TTC549 (cell line): ENCODE measurements around the gene C14orf180.

Experiments
- FAIRE-seq: peaks from 2 replicates; lab custom pipeline; 2012; peaks lifted over from hg19 to GRCh38; lab: Jason Lieb, UNC

The C14orf180 gene

DNA sequence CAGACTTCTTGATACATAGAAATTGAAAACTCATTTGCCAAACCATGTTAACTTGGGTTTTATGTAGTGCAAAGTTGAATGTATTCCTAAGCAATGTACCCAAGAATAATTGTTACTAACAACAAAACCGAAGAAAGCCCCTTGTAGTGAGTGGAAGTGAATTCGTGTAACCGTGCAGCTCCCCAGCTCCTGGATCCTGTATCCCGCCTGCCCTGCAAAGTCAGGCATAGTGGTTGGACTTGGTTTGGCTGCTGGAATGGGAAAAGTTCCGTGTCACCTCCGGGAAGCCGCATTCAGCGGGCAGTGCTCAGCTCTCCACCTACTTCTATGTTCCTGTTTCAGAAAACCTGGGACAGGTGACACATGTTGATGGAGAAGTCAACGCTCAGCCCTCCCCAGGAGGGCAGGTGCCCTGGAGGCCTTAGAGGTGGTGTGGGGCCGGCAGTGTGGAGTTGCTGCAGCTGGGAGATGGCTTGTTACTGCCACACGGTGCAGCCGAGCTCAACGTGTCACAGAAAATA, 29.2 kb upstream of the C14orf180 start:
- no peak for FAIRE-seq

DNA sequence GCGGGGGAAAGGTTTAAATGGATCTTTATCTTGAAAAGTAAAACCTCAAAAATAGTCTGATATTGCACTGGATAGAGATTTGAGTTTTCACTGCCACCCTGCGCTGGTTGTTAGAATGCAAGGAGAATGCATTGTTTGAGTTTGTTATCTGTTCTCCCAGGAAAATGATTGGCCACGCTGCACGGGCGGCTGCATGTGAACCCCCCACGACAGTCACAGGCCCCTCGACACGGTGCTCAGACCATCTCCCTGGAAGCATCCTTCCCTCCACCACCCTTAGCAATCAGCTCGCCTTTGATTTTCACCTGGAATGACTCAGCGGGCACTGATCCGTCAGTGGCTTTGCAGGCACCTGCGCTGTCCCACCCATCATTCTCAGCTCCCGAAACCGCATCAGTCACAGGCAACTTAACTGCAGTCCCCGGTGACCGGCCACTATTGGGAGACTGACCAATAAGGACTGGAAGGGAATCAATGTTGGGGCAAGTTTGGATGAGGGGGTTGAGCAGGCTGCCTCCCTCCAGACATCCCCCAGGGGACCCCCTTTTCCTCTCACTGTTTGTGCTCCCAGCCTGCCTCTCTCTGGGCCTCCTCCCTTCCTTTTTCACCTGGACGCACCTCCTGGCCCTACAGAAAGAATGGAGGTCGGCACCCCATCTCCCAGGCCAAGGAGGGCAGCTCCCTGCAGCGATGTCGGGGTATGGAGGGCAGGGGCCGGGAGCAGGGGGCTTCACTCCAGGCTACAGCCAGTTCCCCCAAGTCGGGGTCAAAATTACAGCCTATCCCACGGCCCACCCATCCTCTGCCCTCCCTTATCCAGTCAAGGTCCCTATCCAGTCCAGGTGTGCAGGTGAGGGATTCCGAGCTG, 28.5 kb upstream of the C14orf180 start:
- FAIRE-seq: no peak

DNA sequence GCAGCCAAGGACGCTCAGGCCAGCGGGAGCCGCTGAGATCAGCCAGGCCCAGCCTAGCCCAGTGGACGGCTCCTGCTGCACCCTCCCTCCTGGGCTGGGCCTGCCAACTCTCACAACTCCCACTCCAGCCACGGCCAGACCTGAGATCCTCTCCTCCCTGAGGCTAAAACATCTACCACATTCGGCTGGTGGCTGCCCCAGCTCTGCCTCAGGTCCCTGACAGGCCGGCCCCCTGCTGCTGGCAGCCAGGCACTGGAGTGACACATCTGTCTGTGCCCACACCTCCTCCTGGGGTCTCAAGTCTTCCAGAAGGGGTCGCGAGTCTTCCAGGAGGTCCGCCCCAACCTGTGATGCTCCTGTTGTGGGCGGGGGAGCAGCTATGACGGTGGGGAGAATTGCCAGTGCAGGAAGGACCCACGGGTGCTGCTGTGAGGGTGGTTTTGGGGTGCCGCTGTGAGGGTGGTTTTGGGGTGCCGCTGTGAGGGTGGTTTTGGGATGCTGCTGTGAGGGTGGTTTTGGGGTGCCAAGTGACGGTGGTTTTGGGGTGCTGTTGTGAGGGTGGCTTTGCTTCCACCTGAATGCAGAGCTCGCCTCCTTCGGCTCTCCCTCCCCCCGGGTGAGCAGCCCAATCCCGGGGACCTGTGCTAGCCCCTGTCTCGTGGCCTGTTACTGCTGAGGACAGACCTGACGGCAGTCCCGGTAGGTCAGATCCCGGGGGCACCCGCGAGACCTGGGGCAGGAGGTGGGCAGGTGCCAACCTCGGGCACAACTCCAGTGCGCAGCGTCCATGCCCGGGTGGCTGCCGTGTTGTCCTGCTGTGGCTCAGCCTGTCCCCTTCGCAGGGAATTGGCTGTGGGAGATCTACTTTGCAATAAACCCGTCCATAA, 27.5 kb upstream of the C14orf180 start:
- FAIRE-seq: no peak

DNA sequence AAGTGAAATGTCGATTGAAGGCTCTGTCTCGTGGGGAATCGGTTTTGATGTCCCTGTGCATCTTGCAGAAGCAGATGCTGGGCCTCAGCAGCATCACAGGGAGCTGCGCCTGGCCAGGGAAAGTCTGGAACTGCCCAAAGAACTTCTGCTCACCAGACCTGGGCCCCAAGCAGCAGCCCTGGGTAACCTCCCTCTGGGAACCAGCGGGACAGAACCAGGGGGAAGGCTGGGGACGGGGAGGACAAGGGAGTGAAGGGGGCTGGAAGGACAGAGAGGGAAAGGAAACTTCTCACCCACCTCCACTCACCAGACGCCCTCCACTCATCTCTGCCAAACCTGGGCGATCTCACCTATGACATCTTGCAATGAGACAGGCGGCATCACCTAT, 26.8 kb upstream of the C14orf180 start:
- FAIRE-seq: no peak

DNA sequence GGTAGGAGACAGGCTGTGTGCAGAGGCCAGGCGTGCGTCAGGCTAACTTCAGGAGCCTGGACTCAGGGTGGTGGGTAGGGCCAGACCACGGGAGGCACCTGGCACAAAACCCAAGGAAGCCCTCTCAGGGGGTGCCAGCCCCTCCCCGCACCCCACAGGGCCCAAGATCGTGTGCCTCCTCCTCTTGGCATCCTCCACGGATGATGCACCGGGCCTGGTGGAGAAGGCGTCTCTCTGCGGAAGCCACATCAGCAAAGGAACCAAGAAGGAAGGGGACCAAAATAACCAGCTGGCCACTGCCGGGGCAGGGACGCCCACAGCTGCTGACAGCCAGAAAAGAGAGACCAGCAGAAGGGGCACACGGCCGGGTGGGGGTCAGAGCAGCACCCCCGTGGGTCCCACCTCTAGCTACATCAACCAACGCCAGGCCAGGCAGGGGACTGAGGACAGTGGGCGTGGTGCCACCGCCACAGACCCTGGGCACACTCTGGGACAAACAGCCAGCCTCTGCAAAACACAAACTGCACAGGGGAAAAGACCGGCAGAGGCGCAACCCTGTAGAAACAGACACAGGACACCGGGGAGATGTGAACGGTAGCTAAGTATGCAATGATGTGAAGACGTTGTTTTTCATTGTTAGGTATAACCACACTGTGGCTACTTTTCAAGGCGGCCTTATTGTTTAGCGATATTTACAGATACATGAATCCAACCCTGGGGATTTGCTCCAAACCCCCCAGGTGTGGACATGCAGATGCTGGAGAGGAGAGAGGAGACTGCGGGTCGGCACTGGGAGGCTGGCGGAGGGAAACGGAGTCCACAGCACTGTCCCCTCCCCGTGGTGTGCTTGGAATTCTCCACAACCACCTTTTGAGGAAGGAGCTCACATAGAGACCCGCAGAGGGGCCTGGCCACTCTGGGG, 26.1 kb upstream of the C14orf180 start:
- FAIRE-seq: no peak

DNA sequence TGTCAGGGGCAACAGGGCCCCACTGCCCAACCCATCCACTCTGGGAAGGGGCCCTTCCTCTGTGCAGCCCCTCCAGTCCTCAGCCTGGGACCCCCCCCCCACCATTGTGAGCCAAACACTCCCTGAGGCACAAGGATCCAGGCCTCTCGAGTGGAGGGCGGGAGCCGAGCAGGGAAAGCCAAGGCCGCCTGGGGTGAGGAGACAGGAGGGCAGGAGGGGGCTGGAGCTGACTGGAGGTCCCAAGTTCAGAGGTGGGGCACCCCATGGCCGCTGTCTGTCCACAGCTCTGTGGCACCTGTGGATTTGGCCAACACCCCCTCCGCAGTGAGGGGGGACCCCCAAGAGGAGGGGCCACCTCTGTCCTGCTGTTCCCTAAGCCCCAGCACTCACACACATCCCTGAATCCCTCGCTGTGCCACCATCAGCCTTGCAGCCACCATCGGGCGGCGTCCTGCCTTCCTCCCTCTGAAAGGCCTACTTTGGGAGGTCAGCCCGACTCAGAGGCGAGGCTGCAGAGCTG, 25.4 kb upstream of the C14orf180 start:
- no peak for FAIRE-seq

DNA sequence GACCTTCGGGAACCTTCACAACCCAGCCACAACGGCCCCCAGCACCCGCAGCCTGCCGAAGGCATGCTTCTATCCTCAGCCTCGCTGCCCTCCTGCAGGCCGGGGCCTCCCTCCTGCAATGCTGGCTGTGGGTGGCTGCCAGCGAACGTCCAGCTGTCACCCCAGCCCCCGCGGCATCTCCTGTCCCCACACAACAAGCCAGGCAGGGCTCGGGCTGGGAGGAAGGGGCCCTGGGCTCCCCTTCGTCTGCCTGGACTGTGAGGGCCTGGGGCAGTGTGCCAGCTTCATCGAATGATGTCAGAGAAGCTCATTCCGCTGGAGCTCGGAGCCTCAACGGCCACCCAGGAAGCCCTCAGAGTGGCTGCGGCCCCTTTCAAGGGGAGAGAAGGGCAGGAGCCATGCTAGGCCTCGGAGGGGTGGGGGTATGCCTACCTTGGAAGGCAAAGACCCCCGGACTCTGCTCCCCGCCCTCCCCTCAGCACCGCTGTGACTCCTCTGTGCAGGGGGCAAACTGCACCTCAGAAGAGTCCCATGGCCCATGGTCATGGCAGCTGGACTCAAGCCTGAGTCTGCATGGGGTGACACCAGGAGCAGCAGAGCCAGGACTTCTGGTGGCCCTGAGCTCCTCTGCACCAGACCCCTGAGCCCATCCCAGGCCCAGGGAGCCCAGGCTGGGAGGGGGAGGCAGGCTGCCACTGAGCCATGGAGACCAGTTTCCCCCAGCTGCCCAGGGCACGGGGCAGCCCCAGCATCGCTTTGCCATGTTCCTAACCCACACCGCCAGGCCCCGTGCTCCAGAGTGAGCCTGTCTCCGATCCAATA, 24.7 kb upstream of the C14orf180 start:
- FAIRE-seq: no peak

DNA sequence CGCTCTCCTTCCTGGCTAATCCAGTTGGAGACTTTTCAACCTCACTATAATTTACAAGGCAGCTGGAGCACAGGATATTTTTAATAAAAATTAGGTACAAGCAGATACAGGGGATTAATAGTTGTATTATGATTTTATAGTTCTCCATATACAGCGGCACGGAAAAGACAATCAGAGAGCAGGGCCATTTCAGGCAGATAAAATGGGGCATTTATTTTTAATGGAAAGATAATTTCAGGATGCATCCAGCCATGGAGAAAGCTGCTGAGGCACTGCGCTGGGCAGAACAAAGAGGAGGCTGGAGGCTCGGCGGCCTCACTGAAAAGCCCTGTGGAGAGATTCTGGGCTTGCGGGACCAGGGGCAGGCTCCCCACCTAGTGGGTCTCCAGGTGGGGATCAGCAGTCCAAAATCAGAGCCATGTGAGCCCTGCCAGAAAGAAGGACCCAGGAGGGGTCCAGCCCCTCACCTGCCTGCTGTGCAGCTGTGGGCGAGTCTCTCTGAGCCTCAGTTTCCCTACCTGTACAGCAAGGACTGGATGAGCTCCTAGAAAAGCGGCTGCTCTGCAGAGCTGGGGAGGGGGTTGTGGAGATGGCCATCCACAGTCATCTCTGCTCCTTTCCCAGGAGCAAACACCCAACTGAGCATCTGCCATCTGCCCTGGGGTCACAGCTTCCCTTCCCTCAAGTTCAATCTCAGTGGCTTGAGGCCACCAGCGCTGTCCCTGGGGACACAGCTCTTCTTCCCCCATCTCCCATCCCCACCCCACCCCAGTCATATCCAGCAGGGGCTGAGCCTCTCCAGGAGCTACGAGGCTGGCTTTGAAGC, 23.9 kb upstream of the C14orf180 start:
- no peak for FAIRE-seq

DNA sequence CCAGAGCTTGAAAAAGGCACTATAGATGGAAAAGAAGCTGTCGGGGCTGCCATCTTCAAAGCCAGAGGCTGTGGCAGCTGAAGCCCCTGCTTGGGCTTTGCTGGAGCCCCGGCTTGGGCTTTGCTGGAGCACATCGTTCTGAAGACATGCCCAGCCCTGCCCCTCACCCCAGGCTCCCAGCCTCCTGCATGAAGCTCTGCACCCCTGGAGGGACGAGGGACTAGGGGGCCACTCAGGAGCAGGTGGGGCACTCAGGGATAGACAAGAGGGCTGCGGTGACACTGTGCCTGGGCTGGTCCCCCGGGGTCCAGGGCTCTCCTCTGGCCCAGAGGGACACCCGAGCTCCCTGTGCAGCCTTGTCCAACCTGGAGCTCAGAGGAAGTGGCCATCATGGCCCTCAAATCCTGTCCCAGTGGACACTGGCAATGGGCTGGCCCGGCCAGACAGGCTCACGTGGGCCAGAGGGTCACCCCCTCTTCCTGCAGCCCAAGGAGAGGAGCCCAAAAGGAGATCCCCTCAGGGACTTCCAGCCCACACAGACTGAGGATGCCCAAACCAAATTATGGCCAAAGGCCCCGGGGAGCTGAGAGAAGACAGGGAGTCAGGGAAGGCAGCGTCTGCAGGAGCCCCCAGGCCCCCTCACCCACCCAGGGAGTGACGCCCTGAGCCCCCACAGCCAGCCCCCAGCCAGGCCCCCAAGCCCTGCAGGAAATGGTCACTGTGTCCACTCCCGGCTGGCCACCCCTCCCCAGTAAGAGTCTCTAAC, 23.1 kb upstream of the C14orf180 start:
- FAIRE-seq: no peak

DNA sequence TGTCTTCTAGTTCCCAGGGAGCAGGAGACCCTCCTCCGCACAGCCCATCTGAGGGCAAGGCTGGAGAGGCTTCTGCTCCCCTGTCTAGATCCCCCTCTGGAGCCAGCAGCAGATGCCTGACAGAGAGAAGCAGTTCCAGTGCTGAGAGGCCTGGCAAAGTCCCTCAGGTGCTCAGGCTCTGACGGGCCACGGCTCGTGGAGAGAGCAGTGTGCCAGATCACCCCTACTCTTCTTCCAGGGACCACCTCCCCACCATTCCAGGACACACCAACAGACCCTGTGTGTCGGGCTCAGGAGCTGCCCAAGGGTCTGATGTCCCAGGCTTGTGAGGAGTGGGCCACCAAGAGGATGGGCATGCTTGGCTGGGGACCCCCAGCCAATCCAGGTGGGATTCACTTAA, 22.5 kb upstream of the C14orf180 start:
- no peak for FAIRE-seq

DNA sequence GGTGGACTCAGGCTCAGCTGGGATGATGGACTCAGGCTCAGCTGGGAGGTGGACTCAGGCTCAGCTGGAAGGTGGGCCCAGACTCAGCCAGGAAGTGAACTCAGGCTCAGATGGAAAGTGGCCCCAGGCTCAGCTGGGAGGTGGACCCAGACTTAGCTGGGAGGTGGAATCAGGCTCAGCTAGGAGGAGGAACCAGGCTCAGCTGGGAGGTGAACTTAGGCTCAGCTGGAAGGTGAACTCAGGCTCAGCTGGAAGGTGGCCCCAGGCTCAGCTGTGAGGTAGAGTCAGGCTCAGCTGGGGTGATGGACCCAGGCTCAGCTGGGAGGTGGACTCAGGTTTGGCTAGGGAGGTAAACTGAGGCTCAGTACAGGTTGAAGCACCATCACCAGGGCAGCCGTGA, 21.8 kb upstream of the C14orf180 start:
- no peak for FAIRE-seq

DNA sequence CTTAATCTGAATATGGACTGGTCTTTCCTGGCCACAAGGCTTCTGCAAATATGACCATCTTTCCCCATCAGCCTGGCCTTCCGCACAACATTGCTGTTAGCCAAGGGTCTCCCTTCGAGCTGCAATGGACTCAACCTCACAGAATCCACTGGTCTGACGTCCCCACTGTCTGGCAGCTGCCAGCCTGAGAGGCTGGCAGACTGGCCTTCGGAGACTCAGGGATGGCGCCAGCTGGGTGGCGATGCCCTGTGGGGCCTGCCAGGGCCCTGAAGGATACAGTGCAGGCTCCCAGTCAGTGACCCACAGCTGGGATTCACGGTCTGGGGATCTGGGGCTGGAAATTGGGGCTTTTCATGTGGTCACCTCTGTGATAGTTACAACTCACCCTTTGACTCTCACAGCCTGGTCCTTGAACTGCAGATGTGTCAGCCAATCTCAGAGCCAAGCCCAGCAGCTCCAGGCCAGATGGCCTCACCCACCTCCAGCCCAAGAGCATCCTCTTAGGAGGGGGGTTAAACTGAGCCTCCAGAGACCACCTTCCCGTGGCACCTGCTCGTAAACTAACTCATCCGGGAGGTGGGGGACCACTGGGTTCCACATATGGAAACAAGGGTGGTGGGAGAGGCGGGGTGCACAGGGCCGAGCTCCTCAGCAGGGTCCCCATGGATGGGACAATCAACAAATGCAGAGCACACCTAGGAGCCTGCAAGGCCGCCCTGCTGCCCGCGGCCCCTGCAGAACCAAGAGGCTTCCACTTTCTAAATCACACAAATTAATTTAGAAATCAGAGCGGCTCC, 21.1 kb upstream of the C14orf180 start:
- no peak for FAIRE-seq

DNA sequence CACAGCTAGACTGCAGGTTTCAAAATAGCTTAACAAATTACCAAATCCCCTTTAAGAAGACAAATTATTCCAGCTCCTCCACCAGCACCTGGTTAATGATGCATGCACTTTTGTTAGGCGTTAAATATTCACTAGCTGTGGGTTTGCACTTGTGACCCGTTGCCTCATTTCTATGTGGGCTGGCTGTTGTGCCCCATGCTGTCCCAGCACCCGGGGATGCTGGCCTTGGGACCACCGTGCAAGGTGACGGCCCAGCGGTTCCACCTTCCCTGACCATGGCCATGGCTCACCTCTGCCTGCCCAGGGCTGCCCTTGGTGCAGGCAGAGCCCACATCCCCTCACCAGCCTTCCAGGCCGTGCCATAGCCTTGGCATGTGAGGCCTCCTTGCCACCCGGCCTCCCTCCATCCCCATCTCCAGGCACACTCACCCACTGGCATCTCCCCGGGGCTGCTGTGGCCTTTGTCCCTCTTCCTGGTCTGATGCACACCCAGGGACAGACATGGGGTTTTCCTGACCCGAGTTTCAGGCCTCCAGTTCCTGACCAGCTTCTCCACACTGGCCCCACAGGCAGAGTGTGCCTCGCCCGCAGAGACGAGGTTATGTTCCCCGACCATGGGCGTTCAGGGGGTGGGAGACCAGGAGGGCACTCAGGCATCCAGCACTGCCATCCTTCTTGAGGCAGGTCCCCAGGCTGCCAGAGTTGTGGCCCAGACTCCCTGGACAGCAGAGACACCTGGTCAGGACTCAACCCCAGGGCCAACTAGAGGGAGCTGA, 20.3 kb upstream of the C14orf180 start:
- FAIRE-seq: no peak

DNA sequence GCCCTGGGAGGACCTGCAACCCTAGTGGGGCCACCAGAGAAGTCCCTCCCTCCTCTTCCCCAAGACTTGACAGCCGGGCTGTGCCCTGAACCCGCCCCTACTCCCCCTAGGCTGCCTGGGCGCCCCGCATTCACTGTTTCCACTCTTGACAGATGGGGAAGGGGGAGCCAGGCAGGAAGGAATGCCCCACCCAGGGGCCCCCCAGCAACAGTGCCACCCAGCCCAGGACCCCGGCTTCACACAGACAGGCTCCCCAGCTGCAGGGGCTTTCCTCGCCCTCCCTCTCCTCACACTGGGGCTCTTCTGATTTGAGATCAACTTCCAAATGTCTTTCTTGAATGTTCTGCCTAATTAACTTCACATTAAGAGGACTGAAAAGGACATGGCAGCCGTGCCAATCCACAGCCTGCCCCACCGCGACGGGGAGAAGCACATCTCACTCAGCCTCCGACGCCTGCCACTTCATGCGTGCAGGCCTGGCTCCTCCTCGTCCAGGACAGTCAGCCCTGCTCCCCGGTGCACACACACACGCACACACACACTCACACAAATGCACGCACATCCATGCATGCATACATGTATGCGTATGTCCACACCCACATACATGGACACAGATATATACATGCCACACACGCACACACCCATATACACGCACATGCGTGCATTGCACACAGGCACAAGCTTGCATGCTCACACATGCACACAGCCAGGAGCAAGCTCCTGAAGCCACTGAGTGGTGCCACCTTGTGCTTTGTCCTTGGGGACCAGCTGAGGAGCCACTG, 19.6 kb upstream of the C14orf180 start:
- FAIRE-seq: no peak

DNA sequence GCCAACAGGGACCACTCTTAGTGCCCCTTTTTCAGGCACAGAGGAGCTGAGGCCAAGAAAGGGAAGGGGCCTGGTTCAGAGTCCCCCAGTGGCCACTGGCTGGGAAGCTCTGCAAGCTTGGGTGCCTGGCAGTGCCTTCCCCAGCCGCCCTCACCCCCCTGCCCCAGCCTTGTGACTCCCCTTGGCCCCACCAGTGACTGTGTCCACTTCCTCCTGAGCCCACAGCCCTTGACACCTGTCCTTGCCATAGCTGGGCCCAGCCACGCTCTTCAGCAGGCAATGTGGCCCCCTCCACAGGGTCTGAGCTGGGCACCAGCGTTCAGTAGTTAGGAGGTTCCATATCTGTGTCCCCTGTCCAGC, 19.0 kb upstream of the C14orf180 start:
- FAIRE-seq: no peak

DNA sequence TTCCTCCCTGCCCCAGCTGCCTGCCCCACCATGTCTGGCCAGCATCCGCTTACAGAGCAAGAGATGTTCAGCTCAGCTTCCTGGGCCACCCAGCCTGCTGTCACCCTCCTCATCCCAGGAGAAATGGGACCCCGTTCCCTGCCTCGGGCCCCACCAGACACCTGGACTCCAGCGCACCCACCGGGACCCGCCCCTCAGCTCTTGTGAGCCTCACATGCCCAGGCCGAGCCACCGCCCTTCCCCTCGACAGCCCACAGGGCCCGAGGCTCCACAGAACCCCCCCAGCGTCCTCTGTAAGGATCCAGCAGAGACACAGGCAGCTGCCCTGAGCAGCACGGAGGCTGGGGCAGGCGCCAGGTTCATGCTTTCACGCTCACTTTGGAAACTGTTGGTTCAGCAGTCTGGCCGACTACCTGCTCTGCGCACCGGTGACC, 18.4 kb upstream of the C14orf180 start:
- no peak for FAIRE-seq
